GM18907 (cell line): ENCODE measurements around the gene FGGY.
A peak's percentile ranks its signal among the peaks of the same experiment; 100 is the strongest.

ENCODE experiments used
- ATAC-seq: cut with Tn5 transposase; IDR thresholded peaks from one replicate; pipeline ENCODE4 v1.9.1; 2021; ENCODE audit warnings: mild to moderate bottlenecking, moderate library complexity; ENCODE audit not compliant: unreplicated experiment

Gene FGGY

DNA sequence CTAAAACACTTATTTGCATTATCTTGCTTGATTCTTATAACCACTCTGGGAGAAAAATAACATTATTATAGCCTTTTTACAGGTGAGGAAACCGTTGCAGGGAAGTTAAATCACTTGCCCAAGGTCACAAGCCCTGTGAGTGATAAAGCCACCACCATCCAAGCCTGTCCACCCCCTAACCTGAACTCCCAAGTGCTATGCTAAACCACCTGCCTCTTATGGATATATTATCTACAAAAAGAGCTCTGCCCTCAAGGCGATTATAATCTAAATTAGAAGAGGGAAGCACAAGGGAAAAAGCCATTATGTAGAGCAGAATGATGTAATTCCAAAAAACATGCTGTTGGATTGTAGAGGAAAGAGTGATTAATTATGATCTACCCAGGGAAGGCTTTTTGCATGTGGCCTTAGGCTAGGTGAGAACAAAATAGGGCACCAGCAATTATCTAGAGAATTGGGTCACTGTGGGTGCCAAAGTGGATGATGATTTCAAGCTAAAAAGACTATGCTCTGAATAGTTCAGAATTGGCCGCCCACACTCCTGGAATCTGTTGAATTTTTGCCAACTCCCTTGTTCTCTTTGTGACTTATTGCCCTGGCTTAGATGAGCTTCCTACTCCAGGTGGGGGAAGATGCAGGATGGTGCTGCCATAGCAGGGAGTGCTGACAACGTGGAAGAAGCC, 205.3 kb downstream of the FGGY start:
- no peak for ATAC-seq

GRCh38 chr1:59504276-59504675, 207.4 kb downstream of the FGGY start:
- ATAC-seq = no peak

DNA sequence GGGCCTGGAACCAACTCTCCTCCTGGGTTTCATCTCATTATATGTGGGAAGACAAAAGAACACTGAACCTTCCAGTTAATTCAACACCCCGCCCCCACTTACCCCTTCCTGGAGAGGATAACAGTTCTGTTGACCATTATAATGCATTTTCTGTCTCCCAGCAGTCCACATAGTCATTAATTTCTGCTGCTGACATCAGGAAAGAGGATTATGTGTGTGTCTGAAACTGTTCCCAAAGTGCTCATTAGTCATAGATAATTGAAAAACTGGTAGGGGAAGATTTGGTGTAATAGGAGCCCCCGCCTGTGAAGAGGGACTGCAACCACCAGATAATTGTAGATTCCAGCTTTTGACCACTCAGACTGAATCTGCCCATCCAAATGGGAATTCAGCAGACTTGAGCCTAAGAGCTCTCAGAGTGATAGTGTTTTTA, 208.7 kb downstream of the FGGY start:
- ATAC-seq = no peak

DNA sequence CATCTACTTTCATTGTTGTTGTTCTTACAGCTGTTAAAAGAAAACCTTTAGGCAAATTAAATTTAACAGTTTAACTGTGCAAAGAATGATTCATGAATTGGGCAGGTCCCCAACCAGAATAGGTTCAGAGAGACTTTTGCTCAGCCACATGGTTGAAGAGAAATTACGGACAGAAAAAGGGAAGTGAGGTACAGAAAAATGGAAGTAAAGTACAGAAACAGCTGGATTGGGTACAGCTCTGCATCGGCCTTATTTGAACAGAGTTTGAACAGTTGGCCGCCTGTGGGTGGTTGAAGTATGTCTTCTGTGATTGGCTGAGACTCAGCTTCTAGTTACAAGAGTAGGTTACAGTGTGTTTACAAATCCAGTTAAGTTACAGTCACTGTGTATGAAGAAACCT, 210.1 kb downstream of the FGGY start:
- peak; percentile 68 for ATAC-seq

- no peak for ATAC-seq
These were observed 212.5 kb downstream of the FGGY start for GRCh38 chr1:59509341-59509875.

DNA sequence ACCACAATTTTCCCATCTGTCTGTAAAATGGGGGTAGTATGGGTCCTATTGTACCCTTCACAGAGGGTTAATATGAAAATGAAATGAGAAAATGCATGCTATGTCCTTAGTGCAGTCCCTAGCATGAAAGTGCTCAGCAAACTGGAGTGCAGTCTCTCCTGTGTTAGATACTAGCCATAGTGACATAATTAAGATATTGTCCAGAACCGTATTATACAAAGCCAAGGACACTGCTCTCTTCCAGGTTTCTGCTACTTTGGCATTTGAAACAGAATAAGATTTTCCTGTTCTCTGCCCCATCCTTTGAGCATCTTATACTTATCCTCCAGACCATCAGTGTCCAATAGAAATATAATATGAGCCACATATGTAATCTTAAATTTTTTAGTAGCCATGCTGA, 213.4 kb downstream of the FGGY start:
- no peak for ATAC-seq

- no peak for ATAC-seq
These were observed 214.9 kb downstream of the FGGY start for GRCh38 chr1:59511476-59512465.

- ATAC-seq = no peak
These were observed 215.8 kb downstream of the FGGY start for GRCh38 chr1:59512702-59513101.

DNA sequence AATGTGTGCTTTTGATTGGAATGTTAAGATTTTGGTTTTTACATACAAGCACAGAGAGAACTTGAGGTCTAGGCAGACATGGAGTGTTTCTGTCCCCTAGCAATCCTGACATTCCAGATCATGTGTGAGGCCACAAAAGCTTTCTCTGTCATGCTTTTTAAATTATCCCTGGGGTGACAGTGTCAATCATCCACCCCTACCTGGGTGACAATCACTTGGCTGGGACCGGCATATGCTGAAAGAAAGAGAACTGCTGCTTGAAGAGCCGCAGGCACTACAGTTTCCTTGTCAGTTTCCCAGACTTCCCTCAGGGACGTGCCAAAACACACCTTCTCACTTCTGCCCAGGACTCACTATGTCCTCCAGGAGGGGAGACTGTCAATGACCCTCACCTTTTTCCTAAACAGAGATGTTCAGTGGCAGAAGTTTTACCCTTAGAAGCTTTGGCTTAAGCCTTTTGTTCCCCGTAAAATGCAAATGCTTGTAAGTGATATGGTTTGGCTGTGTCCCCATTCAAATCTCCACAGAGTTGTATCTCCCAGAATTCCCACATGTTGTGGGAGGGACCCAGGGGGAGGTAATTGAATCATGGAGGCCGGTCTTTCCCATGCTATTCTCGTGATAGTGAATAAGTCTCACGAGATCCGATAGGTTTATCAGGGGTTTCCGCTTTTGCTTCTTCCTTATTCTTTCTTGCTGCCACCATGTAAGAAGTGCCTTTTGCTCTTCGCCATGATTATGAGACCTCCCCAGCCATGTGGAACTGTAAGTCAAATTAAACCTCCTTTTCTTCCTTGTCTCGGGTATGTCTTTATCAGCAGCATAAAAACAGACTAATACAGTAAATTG, 217.4 kb downstream of the FGGY start:
- ATAC-seq = no peak

DNA sequence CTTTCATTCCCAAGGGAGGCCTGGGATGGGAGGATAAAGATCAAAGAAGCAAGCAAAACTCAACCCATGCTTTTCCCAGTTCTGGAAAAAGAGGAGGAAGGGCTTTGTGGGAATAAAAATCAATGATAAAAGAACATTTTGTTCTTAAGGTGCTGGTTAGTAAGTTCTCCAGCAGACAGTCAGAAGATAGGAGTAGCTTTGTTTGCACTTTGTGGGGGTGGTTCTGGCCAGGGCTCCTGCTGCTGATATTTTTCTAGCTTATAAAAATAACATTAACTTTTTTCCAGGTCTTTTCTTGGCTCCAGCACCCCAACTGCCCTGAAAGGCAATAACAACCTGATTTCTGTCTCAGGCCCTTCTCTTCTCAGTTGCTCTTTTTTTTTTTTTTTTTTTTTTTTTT, 220.0 kb downstream of the FGGY start:
- no peak for ATAC-seq

DNA sequence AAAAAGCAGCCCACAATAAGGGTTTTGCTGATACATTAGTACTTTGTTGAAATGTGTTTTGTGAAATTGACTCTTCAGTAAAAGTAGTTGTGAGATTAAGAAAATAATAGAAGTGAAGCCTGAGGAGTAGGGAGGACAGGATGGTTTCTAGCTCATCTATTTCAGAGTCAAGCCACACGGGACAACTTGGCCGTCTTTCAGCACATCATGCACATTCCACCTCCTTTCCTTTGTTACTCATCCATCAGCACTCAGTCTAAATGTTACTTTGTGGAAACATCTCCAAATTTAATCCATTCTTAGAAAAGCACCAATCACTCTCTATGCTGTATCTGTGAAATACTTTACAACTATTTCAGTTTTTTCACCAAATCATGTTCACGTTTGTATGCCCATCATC, 223.3 kb downstream of the FGGY start:
- no peak for ATAC-seq

- ATAC-seq = no peak
These were observed 224.0 kb downstream of the FGGY start for GRCh38 chr1:59520827-59521418.

DNA sequence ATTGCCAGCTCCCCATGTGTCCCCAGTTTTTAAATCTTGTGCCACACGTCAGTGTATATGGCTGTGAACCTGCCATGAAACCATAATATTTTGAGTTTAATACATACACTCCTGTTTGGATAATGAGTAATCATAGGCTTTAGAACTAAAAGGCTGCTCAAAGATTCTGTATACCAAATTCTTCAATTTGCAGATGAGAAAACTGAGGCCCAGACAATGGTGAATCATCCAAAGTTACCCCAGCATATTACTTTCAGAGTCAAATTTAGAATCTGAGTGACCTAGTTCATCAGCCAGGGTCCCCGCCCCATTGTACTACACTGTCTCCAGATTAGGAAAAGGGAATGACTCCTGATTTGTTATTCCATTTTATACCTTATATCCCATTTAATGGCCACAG, 224.6 kb downstream of the FGGY start:
- ATAC-seq = no peak

DNA sequence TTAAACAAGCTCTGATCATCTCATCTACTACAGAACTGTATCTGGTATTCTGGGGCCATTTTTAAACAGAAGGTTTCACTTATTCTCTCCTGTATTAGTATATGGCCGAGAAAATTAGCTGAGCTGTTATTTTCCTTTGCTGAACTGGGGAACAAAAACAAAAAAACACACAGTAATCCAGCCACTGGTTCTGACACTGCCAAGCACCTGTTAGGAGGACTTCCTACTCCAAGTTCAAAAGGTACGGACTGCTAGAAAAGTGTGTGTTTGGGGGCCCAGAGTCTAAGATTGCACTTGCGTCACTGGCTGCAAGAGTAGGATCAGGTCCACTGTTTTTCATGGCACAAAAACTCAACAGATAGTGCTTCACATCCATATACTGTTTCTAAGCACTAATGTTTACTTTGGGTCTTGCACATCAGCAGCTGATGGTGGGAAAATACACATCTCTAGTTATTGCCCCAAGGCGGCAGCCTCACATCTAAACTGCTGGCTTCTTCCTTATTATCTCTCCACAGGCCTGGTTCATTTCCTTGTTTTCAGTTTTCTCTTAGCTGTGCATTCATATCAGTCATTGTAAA, 226.1 kb downstream of the FGGY start:
- no peak for ATAC-seq

GRCh38 chr1:59523745-59524450, 227.0 kb downstream of the FGGY start:
- ATAC-seq = no peak

DNA sequence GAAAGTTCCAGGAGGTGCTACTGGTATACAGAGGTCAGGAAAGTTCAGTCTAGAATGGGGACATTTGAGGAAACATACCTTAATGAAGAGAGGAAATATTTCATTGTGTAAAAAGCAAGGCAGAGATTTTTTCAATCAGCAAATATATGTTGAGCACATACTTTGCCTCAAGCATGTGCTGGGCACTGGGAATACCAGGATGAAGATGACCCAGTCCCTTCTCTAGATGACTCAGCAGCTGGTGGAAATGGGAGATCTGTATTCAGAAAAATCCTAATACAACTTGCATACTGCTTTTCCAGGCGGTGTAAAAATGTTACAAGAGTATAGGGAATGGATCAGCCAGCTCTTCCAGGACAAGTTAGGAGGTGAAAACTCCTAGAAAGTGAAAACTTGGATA, 229.3 kb downstream of the FGGY start:
- no peak for ATAC-seq

DNA sequence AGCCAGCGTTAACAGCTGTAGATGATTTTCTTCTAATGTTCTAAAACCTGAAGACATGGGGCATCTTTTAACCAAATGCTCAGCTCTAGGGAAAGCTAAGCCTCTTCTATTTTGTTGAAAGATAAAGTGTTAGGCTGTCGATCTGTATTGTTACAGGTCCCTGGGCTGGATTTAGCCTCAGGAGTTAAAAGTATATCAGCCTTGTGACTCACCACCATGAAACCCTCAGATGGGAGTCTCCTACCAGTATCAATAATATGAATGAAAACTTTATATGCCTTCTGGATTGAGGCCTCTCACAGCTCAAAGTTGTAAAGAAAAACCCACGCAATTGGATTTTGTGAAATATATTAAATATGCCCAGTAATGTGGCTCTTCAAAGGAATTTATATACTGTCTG, 231.6 kb downstream of the FGGY start:
- ATAC-seq = no peak

GRCh38 chr1:59528900-59529299, 232.0 kb downstream of the FGGY start:
- no peak for ATAC-seq

- no peak for ATAC-seq
These were observed 233.2 kb downstream of the FGGY start for GRCh38 chr1:59530119-59530518.

DNA sequence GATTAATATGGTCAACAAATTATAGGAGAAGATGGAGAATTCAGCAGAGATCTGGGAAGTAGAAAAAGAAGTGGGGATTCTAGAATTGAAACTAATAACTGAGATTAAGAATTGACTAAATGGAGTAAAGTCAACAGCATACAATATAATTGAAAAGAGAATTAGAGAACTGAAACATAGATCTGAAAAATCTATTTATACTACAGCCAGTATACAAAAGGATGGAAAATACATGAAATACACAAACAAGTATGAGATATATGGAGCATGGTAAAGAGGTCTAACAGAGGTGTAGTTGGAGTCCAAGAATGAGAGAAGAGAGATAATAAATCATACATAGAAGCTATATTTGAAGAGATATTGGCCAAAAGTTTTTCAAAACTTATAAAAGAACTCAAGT, 235.2 kb downstream of the FGGY start:
- no peak for ATAC-seq
